Colonic mucosa (tissue), 4 donors: ENCODE data around the gene USP9Y. TPM values are rescaled to one million over a fixed set of nuclear protein-coding genes. Genes with fewer than 3 reads are reported as not detected.

ENCODE experiments used
- DNase-seq: peaks from one replicate; pipeline ENCODE4 v3.0.0-alpha.2; 2020
- H3K27ac ChIP-seq: fragments of 200-600 bp; one replicate; pipeline ENCODE4 v1.8.0; 2021
- H3K27me3 ChIP-seq: fragments of 200-600 bp; one replicate; pipeline ENCODE4 v1.8.0; 2021
- H3K36me3 ChIP-seq: fragments of 200-600 bp; one replicate; pipeline ENCODE4 v1.8.0; 2021
- H3K4me1 ChIP-seq: fragments of 200-600 bp; one replicate; pipeline ENCODE4 v1.8.0; 2021; ENCODE audit warnings: mild to moderate bottlenecking
- H3K4me3 ChIP-seq: fragments of 200-600 bp; one replicate; pipeline ENCODE4 v1.8.0; 2021
- H3K9ac ChIP-seq, 2 donors: one replicate each; pipeline ENCODE4 v1.7.0; 2013; ENCODE audit warnings: control low read depth in 2 of 2, low read depth in 2 of 2, low read length in 2 of 2
- H3K9me3 ChIP-seq: fragments of 200-600 bp; one replicate; pipeline ENCODE4 v1.8.0; 2021
- intact Hi-C: fragments of 100-400 bp; cut with DNase I; formaldehyde crosslinking; loops from one replicate; pipeline ENCODE4 v1.14.1; 2022
- total RNA-seq, 2 donors: library from RNA; stranded (reverse); fragmentation: NEBNext Ultra II Directional in 1 of 2; extraction: Animal tissue kit (Norgen Biotek cat#: 25700) in 1 of 2; gene quantifications; one replicate each; pipeline ENCODE4 v1.2.1, GENCODE V29; 2021
- TF ChIP-seq, protein P1 (sequence below): fragments of 200-600 bp; IDR thresholded peaks from one replicate; pipeline ENCODE4 v1.8.0; 2022; ENCODE audit warnings: antibody characterized with exemption, mild to moderate bottlenecking
- donor health status: healthy.
- donor health status: DM: no; HTN: no; CAD: no.
- donor health status: DM: no; HTN: no; CAD: no.

The USP9Y gene
- total RNA-seq, 2 donors from 2014 or later: 0.07 TPM; not detected in 1

DNA sequence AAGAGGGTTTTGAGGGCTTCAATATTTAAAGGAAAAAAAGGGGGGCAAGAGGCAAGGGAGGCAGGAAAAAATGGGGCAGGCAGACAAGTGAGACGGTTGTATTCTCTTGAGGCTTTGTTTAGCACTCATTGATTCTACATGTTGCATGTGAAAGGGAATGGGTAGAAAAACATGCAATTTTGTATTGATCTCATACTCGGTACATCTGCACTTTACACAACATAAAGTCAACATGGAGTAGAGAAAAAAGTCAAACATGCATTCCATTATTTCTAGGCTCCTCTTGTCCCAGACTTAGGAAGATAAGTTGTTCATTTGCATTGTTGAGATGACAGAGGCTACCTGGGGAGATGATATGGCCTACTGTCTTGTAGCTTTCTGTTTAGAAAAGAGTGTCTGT, 166.9 kb downstream of the USP9Y start:
- no peaks in the 10 kb centered on the region for H3K4me1 ChIP-seq
- no peaks in the 10 kb centered on the region for H3K36me3 ChIP-seq
- no peaks in the 10 kb centered on the region for H3K9me3 ChIP-seq
- H3K27ac ChIP-seq: no peak overlapping the region
- no peak overlapping the region for H3K4me3 ChIP-seq
- TF ChIP-seq, protein P1, sequence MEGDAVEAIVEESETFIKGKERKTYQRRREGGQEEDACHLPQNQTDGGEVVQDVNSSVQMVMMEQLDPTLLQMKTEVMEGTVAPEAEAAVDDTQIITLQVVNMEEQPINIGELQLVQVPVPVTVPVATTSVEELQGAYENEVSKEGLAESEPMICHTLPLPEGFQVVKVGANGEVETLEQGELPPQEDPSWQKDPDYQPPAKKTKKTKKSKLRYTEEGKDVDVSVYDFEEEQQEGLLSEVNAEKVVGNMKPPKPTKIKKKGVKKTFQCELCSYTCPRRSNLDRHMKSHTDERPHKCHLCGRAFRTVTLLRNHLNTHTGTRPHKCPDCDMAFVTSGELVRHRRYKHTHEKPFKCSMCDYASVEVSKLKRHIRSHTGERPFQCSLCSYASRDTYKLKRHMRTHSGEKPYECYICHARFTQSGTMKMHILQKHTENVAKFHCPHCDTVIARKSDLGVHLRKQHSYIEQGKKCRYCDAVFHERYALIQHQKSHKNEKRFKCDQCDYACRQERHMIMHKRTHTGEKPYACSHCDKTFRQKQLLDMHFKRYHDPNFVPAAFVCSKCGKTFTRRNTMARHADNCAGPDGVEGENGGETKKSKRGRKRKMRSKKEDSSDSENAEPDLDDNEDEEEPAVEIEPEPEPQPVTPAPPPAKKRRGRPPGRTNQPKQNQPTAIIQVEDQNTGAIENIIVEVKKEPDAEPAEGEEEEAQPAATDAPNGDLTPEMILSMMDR: no peak
- intact Hi-C loops: no loop called here
- DNase-seq: no peak
- H3K9ac ChIP-seq: no peak overlapping the region
- H3K27me3 ChIP-seq: no peaks in the 10 kb centered on the region

DNA sequence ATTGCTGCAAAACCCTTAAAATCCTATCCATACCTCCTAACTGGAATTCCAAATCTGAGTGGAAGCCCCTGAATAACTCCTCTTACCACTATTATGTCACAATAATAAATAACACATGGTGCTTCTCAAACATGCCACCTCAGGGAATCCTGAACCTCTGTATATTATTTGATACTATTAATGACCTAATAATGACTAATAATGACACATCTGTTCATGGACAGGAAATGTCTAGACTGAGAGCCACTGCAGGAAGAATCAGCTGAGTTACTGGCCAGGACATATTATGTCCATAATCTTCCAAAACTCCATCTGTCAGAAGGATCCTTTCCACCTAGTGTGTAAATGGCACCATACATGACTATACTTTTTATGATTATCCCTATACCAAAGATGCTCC, 195.9 kb downstream of the USP9Y start:
- no peak for DNase-seq
- Histone ChIP-seq H3K9ac (no peak overlapping the region), H3K9me3 (no peaks in the 10 kb centered on the region), H3K27ac (no peak overlapping the region), H3K27me3 (no peaks in the 10 kb centered on the region), H3K4me3 (no peak overlapping the region), H3K36me3 (no peaks in the 10 kb centered on the region), H3K4me1 (no peaks in the 10 kb centered on the region)
- intact Hi-C loops: no loop called here
- TF ChIP-seq, protein P1: no peak

DNA sequence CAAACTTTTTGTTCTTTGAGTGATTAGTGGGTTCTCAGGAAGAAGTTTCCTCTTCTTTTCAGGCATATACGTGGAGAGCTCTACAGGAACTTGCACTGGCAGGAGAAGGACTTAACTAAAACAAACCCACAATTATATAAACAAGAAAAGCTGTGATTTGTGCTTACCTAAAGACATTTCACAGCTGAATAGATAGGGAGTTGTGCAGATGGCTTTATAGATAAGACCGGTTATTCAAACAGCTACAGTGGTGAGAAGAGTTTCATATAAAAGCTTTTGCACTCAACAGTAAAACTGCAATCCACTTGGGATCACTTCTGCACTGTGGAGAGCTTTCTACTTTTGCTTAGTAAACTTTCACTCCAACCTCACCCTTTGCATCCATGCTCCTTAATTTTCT, 197.6 kb downstream of the USP9Y start:
- Histone ChIP-seq H3K4me1 (no peaks in the 10 kb centered on the region), H3K27me3 (no peaks in the 10 kb centered on the region), H3K36me3 (no peaks in the 10 kb centered on the region), H3K9ac (no peak overlapping the region), H3K27ac (no peak overlapping the region), H3K4me3 (no peak overlapping the region), H3K9me3 (no peaks in the 10 kb centered on the region)
- no peak for DNase-seq
- intact Hi-C loops: no loop called here
- TF ChIP-seq, protein P1: no peak

DNA sequence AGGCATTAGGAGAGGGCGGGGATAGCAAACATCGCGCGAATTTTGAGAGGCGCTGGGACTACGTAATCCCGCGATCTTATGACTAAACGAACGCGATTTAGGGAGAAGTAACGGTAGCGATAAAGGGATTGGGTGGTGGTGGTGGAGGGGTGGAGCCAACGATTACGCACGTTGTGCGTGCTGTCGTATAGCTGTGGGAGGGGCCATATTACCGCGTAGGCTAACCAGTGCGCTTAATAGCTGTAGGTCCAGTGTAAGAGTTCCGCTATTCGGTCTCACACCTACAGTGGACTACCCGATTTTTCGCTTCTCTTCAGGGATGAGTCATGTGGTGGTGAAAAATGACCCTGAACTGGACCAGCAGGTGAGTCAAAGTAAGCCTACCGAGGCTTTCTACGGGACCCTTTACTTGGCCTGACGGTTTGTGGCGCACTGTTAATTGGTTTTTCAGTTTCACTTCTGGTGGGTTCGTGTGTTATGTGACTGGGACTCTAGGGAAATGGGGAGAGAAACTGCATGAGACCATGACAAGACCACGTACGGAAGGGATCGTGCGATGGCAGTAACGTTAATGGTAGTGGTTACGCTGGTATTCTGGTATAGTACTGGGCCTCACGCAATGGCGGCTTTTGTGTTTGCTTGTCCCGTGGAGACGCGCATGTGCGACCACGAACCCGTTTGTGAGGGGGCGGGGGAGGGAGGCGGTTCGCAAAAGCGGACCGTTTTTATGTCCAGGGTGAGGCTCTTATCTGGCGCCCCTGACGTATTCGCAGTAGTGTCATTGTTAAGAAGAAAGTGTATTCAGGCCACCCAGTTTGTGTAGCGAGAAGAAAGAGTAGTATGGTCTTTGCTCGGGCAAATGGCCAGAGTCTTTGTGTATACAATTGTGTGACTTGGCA, 203.8 kb downstream of the USP9Y start, which contains the start of gene DDX3Y:
Gene DDX3Y (plus strand): TSS at position 251 of the 899 bp plus-strand sequence. CDS start 69 bp downstream, at position 320.
- no peak within 1 kb of the TSS for H3K4me3 ChIP-seq
- no peaks in the 10 kb centered on the region for H3K9me3 ChIP-seq
- no peak within 1 kb of the TSS for H3K27ac ChIP-seq
- no peak within 1 kb of the TSS for H3K9ac ChIP-seq
- TF ChIP-seq, protein P1: no peak
- DNase-seq: no peak
- no peaks in the 10 kb centered on the region for H3K36me3 ChIP-seq
- intact Hi-C loops: no loop called here
- H3K27me3 ChIP-seq: no peaks in the 10 kb centered on the region
- H3K4me1 ChIP-seq: no peaks in the 10 kb centered on the region

DNA sequence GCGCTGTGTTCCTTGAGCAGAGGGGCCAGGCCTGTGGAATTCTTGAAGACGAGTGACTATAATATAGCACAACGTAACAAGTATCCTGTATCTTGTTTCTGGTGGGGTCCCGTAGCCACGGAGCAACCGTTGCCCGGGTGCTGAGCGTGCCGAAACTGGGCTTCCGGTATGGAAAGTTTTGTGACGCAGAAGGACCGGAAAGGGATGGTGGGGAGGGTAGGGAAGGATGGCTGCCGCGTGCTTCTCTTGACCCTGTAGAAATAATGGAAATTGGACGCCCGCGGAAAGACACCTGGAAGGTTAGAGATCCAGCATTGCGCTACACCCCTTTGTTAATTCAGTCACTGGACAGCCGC, 204.5 kb downstream of the USP9Y start:
- intact Hi-C loops: no loop called here
- Histone ChIP-seq H3K4me3 (no peak overlapping the region), H3K36me3 (no peaks in the 10 kb centered on the region)

More for the DNA sequence above, 204.5 kb downstream of the USP9Y start:
- TF ChIP-seq, protein P1: no peak
- H3K27ac ChIP-seq: no peak overlapping the region
- no peak overlapping the region for H3K9ac ChIP-seq
- H3K9me3 ChIP-seq: no peaks in the 10 kb centered on the region
- no peaks in the 10 kb centered on the region for H3K27me3 ChIP-seq
- DNase-seq: no peak
- H3K4me1 ChIP-seq: no peaks in the 10 kb centered on the region
